ENCODE results near the gene PTTG1IP.

Gene PTTG1IP

DNA sequence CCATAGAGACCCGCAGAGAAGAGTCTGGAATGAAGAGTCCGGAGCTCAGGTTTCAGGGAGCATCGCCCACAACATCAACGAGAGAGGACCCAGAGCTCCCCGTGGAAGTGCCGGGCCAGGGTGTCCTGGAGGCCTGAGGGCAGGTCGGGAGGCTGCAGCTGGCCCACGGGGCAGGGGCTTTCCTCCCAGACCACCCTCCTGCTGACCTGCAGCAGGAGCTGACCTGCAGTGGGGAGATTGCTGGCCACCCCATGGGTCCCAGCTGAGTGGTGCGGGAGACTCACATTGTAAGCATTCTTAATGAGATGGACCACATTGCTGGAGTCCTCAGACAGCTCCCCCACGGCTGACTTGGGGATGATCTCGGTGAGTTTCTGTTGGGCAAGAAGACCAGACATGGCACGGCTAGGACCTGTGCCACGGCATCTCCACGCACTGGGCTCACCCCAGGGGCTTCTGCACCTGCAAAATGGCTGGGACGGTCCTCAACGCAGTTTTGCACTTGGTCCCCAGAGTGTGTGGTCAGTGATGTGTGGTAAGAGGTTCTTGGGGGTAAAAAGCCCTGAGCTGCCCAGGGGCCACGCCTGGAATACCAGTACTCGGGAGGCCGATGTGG lies 21.3 kb upstream of the PTTG1IP start:
- DNase-seq: no peak

DNA sequence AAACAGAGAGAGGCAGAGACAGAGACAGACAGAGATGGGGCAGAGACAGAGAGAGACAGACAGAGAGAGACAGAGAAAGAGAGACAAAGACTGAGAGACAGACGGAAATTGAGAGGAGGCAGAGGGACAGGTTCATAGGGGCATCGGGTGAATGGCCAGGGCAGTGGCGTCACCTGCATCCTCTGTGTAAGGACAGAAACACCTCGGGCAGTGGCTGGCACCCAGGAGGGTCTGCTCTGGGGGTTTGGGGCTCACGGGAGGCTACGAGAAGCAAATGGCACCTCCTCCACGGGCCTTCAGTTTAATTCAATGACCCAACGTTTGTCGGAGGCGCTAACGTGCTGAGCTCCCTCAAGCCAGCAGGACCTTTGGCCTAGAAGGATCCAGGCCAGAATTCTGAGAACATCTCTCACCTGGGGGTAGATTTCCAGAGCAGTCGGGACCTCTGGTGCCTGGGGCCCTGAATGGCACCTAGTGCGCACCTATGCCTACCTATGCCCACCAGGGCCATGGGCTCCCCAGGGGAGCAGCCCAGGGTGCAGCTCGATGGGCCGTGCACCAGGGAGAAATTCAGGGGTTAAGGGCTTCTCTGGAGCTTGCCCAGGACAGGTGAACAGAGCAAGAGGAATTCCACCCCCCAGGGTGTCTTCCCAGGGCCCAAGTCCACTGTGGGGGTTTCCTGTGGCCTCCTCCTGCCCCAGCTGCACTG lies 20.6 kb upstream of the PTTG1IP start:
- no peak for DNase-seq

DNA sequence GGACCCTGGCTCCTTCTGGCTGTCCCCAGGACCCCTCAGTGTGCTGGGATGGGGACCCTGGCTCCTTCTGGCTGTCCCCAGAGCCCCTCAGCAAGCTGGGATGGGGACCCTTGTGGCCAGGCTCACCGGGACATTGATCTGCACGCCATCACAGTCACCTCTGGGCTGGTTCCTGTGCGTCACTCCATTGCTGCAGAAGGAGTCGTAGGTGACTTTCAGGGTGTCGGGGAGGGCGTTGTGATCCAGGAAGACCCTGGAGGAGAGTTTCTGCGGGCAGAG lies 19.7 kb upstream of the PTTG1IP start:
- DNase-seq: no peak

DNA sequence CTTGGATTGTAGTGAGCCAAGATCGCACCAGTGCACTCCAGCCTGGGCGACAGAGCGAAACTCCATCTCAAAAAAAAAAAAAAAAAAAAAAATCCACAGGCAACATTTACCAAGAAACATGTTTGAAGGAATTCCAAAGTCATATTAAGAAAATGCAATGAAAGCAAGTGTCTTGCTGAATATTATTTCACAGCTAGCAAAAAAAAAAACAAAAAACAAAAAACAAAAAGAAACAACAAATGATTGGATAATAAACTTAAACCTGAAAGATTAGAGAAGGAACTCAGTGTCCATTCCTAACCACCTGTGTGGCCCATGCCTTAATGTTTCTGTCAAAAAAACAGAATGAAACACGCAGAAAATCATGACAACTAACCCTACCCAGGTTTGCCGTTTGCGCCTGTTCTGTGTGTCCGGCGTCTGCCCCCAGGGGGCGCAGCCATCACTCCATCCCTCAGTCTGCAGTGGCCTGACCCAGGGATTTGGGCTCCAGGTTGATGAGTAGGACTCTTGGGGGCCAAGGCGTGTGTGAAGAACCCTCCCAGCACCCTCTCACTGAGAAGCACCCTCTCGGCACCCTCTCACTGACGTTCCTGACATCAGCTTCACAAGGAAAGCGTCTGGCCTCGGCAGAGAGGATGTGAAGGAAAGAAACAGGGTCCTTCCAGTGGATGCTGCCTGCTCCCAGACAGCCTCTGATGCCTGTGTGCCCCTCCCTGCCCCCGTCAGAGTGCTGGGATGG lies 19.2 kb upstream of the PTTG1IP start:
- no peak for DNase-seq

DNA sequence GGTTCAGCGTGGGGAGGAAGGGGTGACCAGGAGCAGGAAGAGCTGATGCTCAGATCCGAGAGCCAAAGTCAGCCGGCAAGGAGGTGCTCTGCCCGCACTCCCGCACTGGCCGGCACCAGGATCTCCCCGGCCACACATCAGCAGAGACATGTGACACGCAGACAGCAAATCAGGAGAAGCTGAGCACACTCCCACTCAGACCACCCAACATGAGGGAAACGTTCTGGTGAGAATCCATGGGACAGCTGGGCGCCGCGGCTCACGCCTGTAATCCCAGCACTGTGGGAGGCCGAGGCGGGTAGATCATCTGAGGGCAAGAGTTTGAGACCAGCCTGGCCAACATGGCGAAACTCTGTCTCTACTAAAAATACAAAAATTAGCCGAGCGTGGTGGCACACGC lies 18.6 kb upstream of the PTTG1IP start:
- no peak for DNase-seq

DNA sequence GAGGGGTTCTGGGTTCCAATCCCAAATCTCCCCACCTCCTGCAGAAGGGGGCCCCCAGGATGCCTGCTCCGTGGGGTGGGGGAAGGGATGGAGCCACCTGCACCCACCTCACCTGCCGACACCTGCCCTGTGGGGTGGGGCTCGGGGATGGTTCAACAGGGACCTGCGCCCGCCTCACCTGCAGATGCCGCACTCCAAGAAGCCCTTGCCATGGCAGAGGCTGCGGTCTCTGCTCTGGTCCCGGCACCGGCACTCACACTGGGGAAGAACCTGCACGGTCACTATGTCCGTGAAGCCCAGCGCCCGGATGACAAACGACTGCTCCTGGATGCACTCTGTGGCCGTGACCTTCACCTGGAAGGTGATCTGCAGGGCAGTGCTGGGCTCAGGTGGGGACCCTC lies 18.1 kb upstream of the PTTG1IP start:
- no peak for DNase-seq

DNA sequence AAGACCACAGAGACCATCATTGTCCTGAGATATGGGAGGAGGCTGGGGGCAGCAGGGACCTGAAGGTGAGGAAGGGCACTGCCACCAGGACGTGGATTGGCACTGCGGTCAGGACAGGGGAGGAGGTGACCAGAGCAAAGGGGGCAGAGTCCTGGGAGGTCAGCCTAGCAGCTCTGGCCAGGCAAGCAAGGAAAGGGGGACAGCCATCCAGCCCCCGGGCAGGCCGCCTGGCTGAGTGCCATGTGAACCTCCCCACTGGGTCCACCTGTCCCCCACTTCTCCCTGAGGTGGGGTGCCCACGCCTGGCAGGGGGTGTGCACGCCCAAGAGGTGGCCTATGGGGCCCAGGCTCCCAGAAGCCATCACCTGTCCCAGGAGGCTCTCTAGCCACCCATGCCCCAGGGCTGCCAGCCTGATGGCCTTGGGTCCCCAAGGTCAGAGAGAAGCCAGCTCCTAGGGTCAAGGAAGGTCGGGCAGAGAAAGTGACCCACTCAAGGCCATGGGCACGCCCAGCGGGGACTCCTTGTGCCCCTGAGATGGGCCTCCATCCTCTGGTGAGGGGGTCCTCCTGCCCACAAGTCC lies 17.6 kb upstream of the PTTG1IP start:
- no peak for DNase-seq

DNA sequence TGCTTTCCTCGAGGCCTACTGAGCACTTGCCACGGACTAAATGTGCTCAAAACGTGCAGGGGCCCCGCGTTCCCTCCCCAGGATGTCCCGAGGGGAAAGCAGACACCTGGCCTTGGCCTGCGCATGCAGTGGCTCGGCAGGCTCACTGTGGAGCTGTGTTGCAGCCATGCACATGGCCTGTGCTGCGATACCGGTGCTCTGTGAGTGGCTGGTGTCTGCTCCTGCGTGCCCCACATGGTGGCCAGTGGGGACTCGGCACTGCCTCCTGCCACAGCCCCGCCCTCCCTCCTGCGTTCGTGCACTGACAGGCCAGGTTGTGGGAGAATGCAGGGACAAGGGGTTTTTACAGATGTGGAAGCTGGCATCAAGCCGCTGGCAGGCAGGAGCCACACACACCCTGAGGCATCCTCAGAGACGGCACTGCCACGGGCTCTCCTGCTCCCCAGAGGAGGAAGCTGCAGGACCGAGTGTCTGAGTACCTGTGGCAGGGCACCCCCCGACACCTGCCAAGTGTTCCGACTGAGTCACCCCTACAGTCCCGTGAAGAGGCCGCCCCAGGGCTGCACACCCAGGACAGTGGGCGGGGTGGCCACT lies 16.9 kb upstream of the PTTG1IP start:
- DNase-seq: no peak

DNA sequence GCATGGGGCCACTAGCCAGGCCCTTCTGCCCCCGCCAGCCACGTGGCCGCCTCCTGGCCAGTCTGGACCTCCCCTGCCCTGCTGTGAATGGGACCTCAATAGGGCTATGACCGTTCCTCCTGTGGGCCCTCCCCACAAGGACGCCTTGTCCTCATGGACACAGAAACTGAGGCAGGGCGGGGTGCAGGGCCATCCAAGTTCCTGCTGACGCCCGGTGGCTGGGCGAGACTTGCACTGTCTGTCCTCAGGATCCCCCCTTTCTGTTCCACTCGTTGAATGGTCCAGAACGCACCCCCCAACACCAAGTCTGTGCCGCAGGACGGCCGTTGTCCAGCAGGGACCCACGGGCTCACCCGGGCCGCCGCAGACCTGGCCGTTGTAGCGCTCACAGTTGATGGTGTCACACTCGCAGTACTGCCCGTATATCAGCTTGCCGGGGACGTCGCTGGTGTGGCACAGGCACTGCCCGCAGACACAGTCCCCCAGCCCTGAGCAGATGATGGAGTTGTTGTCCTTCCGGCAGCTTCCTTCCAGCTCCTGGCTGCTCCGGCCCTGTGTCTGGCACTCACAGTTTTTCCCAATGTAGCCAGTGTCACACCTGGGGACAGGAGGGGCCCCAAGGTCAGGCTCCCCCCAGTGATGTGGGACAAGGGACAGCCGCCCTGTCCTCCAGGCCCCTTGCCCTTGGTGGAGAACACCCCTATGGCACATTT lies 16.3 kb upstream of the PTTG1IP start:
- DNase-seq: no peak

DNA sequence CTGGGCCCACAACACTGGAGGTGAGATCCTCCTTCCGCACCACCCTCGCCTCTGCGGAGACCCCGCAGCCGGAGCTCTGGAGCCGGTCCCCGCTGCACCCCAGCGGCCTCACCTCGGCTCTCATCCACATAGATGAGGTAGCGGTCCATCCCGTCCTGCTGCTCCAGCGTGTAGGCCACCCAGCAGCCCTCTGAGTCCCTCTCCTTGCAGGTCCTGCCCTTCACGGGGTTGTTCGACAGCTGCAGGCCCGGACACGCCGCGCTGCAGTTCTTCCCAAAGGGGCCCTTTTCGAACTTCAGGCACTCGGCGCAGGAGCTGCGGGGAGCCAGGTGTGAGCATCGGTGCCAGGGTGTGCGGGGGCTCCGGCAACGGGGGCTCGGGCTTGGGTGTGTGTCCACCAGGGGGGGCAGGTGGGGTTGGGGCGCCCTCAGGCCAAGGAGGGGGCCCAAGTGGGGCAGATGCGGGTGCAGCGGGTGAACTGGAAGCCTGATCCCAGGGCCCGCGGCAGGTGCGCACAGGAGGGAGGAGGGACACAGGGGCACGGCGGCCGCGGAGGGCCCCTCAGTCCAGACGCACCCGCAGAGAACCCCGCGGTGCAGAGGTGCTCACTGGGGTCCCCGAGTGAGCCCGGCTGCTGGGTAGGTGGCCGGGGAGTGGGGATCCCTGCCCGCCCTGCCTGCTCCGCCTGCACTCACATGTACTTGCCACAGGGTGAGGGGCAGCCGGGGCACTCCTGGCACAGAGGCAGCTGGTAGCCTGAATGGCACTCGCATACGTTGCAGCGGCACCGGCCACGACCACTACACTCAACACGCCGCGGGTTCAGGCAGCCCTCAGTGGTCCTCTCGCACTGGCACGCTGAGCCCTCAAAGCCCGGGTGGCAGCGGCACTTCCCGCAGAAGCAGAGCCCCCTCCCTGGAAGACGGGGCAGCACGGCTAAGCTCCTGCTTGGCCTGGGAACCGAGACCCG lies 15.4 kb upstream of the PTTG1IP start:
- no peak for DNase-seq

DNA sequence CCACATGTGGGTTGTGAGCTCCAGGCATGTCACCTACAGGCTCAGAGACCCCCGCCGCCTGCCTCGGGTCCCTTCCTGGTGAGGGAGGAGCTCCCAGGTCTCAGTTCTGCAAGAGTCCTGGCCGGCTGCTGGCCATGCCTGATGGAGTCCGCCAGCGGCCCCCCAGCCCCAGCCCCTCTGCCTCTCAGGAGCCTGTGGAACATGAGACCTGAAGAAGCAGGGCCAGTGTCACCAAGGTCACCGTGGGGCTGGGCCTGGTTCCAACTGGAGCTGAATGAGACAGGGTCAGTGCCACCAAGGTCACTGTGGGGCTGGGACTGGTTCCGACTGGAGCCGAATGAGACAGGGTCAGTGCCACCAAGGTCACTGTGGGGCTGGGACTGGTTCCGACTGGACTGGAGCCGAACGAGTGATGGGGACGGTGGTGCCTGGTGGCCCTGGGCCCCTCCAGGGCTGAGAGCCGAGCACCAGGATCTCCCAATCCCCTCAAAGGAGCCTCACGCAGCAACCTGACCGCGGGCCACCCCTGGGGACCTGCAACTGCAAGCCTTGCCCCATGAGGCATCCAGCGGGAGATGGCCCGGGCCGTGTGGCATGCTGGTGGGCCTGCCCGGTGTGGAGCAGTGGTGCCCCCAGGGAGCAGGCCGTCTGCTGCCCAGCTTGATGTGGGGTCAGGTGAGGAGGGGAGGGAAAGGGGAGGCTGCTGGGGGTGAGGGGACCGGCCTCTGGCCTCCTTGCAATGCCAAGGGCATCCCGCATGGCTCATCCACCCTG lies 14.5 kb upstream of the PTTG1IP start:
- no peak for DNase-seq

DNA sequence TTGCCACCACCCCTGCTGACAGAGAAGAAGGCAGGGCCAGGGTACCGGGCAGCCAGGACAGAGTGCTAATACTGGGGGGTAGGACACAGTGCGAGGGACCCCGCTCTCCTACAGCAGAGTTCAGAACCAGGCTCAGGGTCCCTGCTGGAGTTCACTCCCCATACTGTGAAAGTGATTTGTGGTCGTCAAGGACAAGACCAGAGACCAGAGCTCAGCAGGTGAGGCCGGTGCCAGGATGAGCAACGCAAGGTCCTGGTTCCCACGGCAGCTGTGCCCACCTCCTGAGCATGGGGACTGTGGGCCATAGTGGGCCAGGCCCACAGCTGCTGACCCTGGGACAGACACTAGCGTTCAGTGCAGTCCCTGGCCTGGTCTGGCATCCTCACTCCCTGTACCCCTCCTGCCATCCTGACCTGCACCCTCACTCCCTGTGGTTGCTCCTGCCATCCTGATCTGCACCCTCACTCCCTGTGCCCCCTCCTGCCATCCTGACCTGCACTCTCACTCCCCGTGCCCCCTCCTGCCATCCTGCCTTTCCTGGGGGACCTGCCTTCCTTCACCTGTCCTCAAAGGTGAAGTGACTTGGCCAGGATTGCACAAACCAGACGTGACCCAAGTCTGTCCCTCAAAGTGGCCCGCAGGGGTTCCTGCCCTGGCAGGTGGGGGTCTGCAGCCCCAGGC lies 13.8 kb upstream of the PTTG1IP start:
- DNase-seq: no peak

DNA sequence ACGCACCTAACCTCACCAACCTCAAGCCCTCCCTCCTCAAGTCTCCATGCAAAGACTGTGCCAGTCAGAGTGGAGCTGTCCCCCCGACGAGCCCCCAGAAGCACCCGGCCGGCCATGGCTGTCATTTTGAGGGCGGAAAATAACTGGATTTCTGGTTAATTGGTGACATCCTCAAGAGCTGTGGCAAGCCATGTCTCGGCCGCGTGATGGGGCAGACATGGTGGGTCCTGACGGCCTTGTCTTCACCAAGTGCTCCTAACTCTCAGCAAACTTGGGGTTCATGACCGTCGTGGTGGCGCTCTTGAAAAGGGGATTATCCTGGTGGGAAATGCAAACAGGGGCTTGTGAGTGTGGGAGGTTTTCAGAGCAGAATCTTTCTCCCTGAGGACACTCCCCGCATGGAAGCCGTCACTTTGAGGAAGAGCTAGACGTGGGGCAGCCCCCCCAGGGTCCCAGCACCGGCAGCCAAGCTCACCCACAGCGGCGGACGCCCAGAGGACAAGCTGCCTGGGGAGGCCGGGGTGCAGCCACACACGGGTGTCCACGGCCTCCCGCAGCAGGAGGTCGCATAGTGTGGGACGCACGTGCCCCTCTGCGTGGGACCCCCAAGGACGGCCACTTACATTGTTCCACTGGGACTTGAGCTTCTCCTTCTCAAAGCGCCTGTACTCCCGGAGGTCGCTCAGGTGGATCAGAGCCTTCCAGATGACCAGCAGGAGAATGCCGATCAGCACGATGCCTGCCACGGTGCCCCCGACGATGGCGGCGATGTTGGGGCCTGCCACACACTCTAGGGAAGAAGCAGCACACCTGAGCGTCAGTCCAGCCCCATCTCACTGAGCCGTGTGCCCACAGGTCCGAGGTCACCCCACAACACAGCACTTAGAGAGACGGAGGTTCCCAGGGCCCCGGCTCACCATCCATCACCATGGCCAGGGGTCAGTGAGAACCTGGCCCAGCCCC lies 12.9 kb upstream of the PTTG1IP start:
- no peak for DNase-seq

DNA sequence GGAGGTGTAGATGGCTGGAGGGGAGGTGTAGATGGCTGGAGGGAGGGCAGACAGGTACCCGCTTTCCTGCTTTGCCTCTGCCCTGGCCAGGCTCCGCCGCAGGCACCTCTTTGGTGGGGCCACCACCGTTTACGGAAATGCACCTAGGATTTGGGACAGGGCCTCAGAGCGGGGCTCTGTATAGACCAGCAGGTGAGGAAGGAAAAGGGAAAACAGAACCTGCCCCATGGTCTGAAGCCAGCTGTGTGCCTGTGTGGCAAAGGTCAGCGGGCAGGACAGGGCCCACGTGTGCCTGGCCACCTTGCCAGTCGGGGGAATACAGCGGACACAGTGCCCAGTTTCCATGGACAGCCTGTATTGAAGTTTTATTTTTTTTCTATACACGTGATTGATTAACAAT lies 12.1 kb upstream of the PTTG1IP start:
- no peak for DNase-seq

DNA sequence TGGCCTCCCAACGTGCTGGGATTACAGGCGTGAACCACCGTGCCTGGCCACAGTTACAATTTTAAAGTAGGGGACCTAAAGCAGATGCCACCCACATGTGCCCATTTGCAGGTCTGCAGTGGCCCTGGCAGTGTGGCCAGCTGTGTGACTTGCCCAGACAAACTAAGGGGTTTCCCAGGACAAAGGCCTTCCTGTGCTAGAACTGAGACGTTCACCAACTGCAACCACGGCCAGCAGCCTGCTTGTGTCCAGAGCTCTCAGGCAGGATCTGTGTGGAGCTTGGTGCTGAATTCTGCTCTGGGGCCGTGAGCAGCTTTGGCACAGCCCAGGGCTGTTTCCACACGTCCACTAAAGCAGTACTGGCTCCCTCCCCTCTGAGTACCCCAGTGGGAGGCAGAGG lies 10.6 kb upstream of the PTTG1IP start:
- DNase-seq: no peak

DNA sequence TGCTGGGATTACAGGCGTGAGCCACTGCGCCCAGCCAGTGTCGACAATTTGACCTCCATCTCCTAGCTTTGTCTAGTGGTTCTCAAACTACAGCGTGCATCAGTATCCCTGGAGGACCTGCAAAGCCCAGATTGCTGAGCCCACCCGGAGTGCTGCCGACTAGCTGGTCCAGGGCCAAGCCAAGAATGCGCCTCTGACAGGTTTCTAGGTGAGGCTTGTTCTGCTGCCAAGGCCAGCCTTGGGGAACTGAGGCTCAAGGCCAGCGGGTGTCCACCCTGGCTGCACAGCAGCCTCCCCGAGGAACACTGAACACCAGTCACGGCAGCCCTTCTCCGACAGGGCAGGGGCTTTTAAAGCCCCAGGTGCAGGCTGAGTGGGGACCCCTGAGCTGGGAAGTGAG lies 9.8 kb upstream of the PTTG1IP start:
- DNase-seq: no peak

DNA sequence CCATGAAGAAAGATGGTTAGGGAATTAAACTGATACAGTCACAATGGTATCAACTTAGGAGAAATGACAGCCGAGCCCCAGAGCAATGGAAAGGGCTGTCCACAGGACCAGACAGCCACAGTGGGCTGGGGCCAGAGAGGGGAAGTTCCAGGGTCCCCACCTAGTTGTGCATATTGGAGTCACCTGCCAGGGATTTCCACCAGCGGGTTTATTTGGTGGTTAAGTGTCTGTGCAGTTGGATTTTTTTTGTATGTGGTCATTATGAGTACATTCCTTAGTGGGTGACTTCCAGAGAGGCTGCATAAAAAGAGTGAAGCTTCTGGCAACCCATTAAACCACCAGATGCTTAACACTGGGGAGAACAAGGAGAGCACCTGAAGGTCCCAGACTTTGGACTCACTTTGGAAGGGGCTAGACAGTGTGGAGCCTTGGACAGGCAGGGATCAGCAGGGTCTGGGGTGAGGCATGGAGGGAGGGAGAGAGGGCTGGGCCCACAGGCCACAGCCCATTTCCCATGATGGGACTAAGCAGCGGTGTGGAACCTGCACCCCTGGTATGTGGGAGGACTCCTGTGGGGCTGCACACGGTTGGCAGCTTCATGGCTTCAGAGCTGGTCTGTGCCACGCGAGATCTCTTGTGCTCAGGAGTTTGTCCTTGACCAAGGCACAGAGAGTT lies 7.8 kb upstream of the PTTG1IP start:
- DNase-seq: no peak

DNA sequence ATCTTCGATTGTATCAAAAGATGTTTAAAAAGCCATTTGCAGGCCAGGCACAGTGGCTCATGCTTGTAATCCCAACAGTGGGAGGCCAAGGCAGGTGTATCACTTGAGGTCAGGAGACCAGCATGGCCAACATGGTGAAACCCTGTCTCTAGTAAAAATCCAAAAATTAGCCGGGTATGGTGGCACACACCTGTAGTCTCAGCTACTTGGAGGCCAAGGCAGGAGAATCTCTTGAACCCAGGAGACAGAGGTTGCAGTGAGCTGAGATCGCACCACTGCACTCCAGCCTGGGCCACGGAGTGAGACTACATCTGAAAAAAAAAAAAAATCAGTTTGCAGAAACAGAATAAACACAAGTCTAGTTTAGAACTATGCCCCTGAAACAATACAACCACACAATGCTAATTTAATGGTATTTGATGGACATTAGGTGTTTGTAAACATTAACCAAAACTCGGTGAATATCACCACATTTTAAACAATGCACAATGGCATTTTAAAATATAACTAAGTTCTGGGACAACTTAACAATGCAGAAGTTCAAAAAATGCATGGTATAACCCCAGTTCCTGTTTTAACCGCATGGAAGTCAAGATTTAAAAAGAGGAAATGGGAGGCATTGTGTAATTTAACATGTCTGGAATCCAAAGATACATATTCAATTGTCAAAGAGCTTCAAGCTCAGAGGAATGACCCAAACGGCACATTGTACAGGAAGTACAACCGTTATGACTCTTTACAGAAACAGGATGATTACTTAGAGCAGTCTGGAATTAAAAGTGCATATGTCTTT lies 7.1 kb upstream of the PTTG1IP start:
- no peak for DNase-seq
